Endodermal cell (in vitro differentiated cells): Measurements from ENCODE around the gene ISCA1. TPM values are rescaled to one million over a fixed set of nuclear protein-coding genes. Genes with fewer than 3 reads are reported as not detected.
"Not testable (repeated sequence)": the region's sequence is repeated elsewhere in the genome, so short reads cannot be mapped to it uniquely, and the experiment has no call there.

Experiments
- DNase-seq: peaks from one replicate; pipeline ENCODE4 v3.0.0-alpha.2; 2017
- H3K27ac ChIP-seq: 2 replicates; pipeline ENCODE4 v1.5.1; 2013; ENCODE audit warnings: mild to moderate bottlenecking, low read depth, low read length, moderate library complexity
- H3K27me3 ChIP-seq: 2 replicates; pipeline ENCODE4 v1.6.1; 2013; ENCODE audit warnings: mild to moderate bottlenecking, low read length, moderate library complexity; ENCODE audit not compliant: insufficient read depth, control insufficient read depth, poor library complexity, severe bottlenecking
- H3K36me3 ChIP-seq: 2 replicates; pipeline ENCODE4 v1.7.0; 2013; ENCODE audit warnings: mild to moderate bottlenecking, low read length, moderate library complexity; ENCODE audit not compliant: control insufficient read depth, insufficient read depth
- H3K4me1 ChIP-seq: one replicate; pipeline ENCODE4 v1.7.0; 2013; ENCODE audit warnings: low read length; ENCODE audit not compliant: control insufficient read depth, insufficient read depth
- H3K4me3 ChIP-seq: 2 replicates; pipeline ENCODE4 v1.5.1; 2013; ENCODE audit warnings: mild to moderate bottlenecking, low read length, moderate library complexity
- H3K9ac ChIP-seq: 2 replicates; pipeline ENCODE4 v1.6.1; 2013; ENCODE audit warnings: mild to moderate bottlenecking, low read length, moderate library complexity; ENCODE audit not compliant: poor library complexity, severe bottlenecking; ENCODE audit errors: extremely low read depth
- H3K9me3 ChIP-seq: 2 replicates; pipeline ENCODE4 v1.6.1; 2013; ENCODE audit warnings: mild to moderate bottlenecking, low read length, moderate library complexity; ENCODE audit not compliant: control insufficient read depth
- H3K27ac Mint-ChIP-seq: 2 replicates; pipeline ENCODE4 v1.8.0; 2020; ENCODE audit warnings: mixed read lengths
- H3K27me3 Mint-ChIP-seq: 2 replicates; pipeline ENCODE4 v1.8.0; 2021; ENCODE audit warnings: mild to moderate bottlenecking, mixed read lengths; ENCODE audit not compliant: insufficient read depth
- H3K36me3 Mint-ChIP-seq: 2 replicates; pipeline ENCODE4 v1.8.0; 2020; ENCODE audit warnings: low read depth, mixed read lengths
- H3K4me1 Mint-ChIP-seq: 2 replicates; pipeline ENCODE4 v1.8.0; 2020; ENCODE audit warnings: mixed read lengths
- H3K4me3 Mint-ChIP-seq: 2 replicates; pipeline ENCODE4 v1.8.0; 2020; ENCODE audit warnings: mild to moderate bottlenecking, moderate library complexity, mixed read lengths
- H3K9me3 Mint-ChIP-seq: 2 replicates; pipeline ENCODE4 v1.8.0; 2020; ENCODE audit warnings: mild to moderate bottlenecking, mixed read lengths
- CTCF ChIP-seq: fragments of 200-600 bp; sonication (generic); conservative IDR thresholded peaks from 2 replicates; pipeline ENCODE4 v1.5.0; 2021; ENCODE audit warnings: antibody characterized with exemption, mild to moderate bottlenecking
- WGBS, 2 experiments: methylation state at CpG; one replicate each; pipeline versions ENCODE4 v1.1.5 to v1.1.7; 2013; ENCODE audit warnings: missing lambda C conversion rate in 2 of 2, mixed read lengths in 1 of 2; ENCODE audit not compliant: insufficient coverage in 1 of 2, insufficient read length in 1 of 2; 5-methylcytosine and 5-hydroxymethylcytosine counted together
- total RNA-seq, 2 donors: library from RNA; stranded (reverse); fragmentation: NEBNext Ultra II Directional in 1 of 2; extraction: Animal tissue kit (Norgen Biotek cat#: 25700) in 1 of 2; gene quantifications; 2 replicates in 1 of 2; 3 replicates in 1 of 2; pipeline ENCODE4 v1.2.1, GENCODE V29; 2021

ISCA1 gene
- total RNA-seq, 2 donors from 2014 or later: 29.6 to 33.7 TPM

GRCh38 chr9:86318187-86318586 is 35.8 kb upstream of the ISCA1 start:
- Mint-ChIP-seq H3K4me1 (peaks cover 3% of the 10 kb centered on the region), H3K36me3 (peaks cover 74% of the 10 kb centered on the region), H3K27ac (no peak overlapping the region), H3K9me3 (no peaks in the 10 kb centered on the region), H3K27me3 (no peaks in the 10 kb centered on the region), H3K4me3 (no peak overlapping the region)
- Histone ChIP-seq H3K36me3 (peaks cover 96% of the 10 kb centered on the region), H3K27me3 (no peaks in the 10 kb centered on the region), H3K9me3 (peaks cover 6% of the 10 kb centered on the region), H3K27ac (no peak overlapping the region), H3K9ac (no peak overlapping the region), H3K4me3 (no peak overlapping the region), H3K4me1 (no peaks in the 10 kb centered on the region)
- 93 to 100% methylated on average over 3 of the region's 4 CpGs for WGBS, 2 experiments
- TF ChIP-seq CTCF: no peak
- DNase-seq: no peak

GRCh38 chr9:86315078-86315477 is 32.7 kb upstream of the ISCA1 start:
- Mint-ChIP-seq H3K9me3 (peaks cover 19% of the 10 kb centered on the region), H3K4me1 (peaks cover 3% of the 10 kb centered on the region), H3K4me3 (no peak overlapping the region), H3K27me3 (no peaks in the 10 kb centered on the region), H3K36me3 (peaks cover 77% of the 10 kb centered on the region), H3K27ac (no peak overlapping the region)
- Histone ChIP-seq H3K36me3 (peaks cover 83% of the 10 kb centered on the region), H3K27me3 (no peaks in the 10 kb centered on the region), H3K4me1 (no peaks in the 10 kb centered on the region), H3K27ac (no peak overlapping the region), H3K4me3 (no peak overlapping the region), H3K9ac (no peak overlapping the region), H3K9me3 (peaks cover 19% of the 10 kb centered on the region)
- WGBS, 2 experiments: 96 to 100% methylated on average over 1 to 2 of the region's 2 CpGs
- no peak for DNase-seq
- TF ChIP-seq CTCF: no peak

- not testable (repeated sequence) for H3K4me3 Mint-ChIP-seq, H3K4me3 ChIP-seq, H3K27ac ChIP-seq, H3K27ac Mint-ChIP-seq, DNase-seq, H3K4me1 Mint-ChIP-seq, H3K27me3 Mint-ChIP-seq, H3K4me1 ChIP-seq, H3K9ac ChIP-seq, H3K27me3 ChIP-seq
- H3K36me3 ChIP-seq: peaks cover 83% of the 10 kb centered on the region
- peaks cover 19% of the 10 kb centered on the region for H3K9me3 ChIP-seq
- Mint-ChIP-seq H3K9me3 (peaks cover 19% of the 10 kb centered on the region), H3K36me3 (peaks cover 82% of the 10 kb centered on the region)
- WGBS, 2 experiments: 79% methylated on average over 1 of the region's 2 CpGs; no CpG with 5 or more reads in 1 of the 2 experiments
Measured at GRCh38 chr9:86312959-86313358, 30.6 kb upstream of the ISCA1 start.

- Histone ChIP-seq H3K9me3 (peaks cover 19% of the 10 kb centered on the region), H3K36me3 (peaks cover 80% of the 10 kb centered on the region), H3K4me1 (no peaks in the 10 kb centered on the region), H3K4me3 (no peak overlapping the region), H3K9ac (no peak overlapping the region), H3K27me3 (no peaks in the 10 kb centered on the region), H3K27ac (no peak overlapping the region)
- Mint-ChIP-seq H3K36me3 (peaks cover 83% of the 10 kb centered on the region), H3K9me3 (peaks cover 19% of the 10 kb centered on the region), H3K4me1 (peaks cover 7% of the 10 kb centered on the region), H3K27me3 (no peaks in the 10 kb centered on the region), H3K4me3 (no peak overlapping the region), H3K27ac (no peak overlapping the region)
- no peak for TF ChIP-seq CTCF
- 100% methylated on average over 1 of the region's 1 CpG; no CpG with 5 or more reads in 1 of the 2 experiments for WGBS, 2 experiments
- DNase-seq: no peak
Measured at GRCh38 chr9:86308687-86309086, 26.3 kb upstream of the ISCA1 start.
